Ovary (tissue), 3 donors: Measurements from ENCODE around the gene INAFM1.

ENCODE experiments used
- EP300 ChIP-seq: sonication (generic); formaldehyde crosslinking; IDR thresholded peaks from one replicate; pipeline ENCODE4 v1.6.1; 2017; ENCODE audit warnings: antibody characterized with exemption
- POLR2A ChIP-seq: fragments of 450-650 bp; IDR thresholded peaks from one replicate; pipeline ENCODE4 v1.6.1; 2017; ENCODE audit warnings: antibody characterized with exemption, mild to moderate bottlenecking, moderate library complexity
- TF ChIP-seq, protein P1 (sequence below), 3 donors: fragments of 450-650 bp in 2 of 3; fragments of 200-600 bp in 1 of 3; IDR thresholded peaks; one replicate each; pipeline versions ENCODE4 v1.5.1 to v1.8.0; 2016 to 2022; ENCODE audit warnings: antibody characterized with exemption in 3 of 3, mild to moderate bottlenecking in 1 of 3
- donor health status: DM: no; HTN: no; CAD: no.

DNA sequence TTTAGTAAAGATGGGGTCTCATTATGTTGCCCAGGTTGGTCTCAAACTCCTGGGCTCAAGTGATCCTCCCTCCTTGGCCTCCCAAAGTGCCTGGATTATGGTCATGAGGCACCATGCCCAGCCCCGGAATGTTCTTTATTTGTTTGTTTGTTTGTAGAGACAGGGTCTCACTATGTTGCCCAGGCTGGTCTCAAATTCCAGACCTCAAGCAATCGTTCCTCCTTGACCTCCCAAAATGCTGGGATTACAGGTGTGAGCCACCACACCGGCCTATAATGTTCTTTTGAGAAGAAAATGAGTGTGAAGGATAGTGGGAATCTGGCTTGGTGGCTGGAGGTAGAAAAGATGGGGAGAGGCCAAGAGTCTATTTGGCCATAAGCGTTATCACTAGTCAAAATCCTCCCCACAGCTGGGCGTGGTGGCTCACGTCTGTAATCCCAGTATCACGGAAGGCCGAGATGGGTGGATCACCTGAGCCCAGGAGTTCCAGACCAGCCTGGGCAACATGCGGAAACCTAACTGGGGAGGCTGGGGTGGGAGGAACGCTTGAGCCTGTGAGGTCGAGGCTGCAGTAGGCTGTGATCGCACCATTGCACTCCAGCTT, 38.5 kb upstream of the INAFM1 start:
- TF ChIP-seq, protein P1, sequence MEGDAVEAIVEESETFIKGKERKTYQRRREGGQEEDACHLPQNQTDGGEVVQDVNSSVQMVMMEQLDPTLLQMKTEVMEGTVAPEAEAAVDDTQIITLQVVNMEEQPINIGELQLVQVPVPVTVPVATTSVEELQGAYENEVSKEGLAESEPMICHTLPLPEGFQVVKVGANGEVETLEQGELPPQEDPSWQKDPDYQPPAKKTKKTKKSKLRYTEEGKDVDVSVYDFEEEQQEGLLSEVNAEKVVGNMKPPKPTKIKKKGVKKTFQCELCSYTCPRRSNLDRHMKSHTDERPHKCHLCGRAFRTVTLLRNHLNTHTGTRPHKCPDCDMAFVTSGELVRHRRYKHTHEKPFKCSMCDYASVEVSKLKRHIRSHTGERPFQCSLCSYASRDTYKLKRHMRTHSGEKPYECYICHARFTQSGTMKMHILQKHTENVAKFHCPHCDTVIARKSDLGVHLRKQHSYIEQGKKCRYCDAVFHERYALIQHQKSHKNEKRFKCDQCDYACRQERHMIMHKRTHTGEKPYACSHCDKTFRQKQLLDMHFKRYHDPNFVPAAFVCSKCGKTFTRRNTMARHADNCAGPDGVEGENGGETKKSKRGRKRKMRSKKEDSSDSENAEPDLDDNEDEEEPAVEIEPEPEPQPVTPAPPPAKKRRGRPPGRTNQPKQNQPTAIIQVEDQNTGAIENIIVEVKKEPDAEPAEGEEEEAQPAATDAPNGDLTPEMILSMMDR (IDR thresholded peaks at IDR 0.05) = no peak
- TF ChIP-seq POLR2A (no peak), EP300 (no peak)
